Epithelial cell of proximal tubule (primary cell): ENCODE measurements around the gene CD96. TPM values are rescaled to one million over a fixed set of nuclear protein-coding genes. Genes with fewer than 3 reads are reported as not detected.

Experiments
- DNase-seq: peaks from one replicate; pipeline ENCODE4 v3.0.0-alpha.2; 2011; ENCODE audit warnings: low read depth
- H3K4me3 ChIP-seq: 2 replicates; pipeline ENCODE4 v1.5.1; 2011; ENCODE audit warnings: low read depth, mild to moderate bottlenecking, low read length
- total RNA-seq: library from RNA; depleted of rRNA; stranded (reverse); fragments of >200 nt; gene quantifications from 2 replicates; pipeline ENCODE4 v1.2.3, GENCODE V29; 2015
- TF ChIP-seq, protein P1 (sequence below): conservative IDR thresholded peaks from 2 replicates; pipeline ENCODE4 v1.5.1; 2012; ENCODE audit warnings: low read depth, mild to moderate bottlenecking, low read length

CD96 gene
- total RNA-seq, 1 donor from 2014 or later = not detected

DNA sequence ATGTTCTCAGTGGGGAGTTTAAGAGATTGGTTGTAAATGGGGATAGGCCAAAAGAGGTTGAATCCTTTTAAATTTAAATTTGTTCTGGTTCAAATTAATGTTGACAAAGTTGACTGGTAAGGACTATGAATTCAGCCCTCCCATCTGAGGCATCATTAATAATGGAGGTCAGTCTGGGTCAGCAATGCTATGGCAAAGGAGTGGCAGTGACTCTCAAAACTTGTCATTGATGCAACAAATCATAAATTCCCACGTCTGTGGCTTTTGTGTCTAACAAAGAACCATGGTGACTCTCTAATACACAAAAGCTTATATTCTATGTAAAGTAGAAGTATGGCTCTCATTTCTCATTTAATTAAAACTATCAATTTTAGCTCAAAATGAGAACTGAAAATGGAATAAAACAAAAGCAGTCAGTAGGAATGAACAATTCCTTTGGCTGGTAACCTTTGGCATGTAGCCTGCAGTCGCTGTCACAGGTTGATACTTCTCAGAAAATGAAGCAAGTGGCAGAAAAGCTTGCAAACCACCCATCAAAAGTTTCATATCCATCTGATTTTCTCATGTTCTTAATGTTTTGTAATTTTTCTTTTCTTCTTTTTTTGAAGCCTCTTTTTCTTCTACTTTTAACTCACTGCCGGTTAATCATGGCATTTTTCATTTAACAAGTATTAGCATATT, 65.4 kb downstream of the CD96 start:
- TF ChIP-seq, protein P1, sequence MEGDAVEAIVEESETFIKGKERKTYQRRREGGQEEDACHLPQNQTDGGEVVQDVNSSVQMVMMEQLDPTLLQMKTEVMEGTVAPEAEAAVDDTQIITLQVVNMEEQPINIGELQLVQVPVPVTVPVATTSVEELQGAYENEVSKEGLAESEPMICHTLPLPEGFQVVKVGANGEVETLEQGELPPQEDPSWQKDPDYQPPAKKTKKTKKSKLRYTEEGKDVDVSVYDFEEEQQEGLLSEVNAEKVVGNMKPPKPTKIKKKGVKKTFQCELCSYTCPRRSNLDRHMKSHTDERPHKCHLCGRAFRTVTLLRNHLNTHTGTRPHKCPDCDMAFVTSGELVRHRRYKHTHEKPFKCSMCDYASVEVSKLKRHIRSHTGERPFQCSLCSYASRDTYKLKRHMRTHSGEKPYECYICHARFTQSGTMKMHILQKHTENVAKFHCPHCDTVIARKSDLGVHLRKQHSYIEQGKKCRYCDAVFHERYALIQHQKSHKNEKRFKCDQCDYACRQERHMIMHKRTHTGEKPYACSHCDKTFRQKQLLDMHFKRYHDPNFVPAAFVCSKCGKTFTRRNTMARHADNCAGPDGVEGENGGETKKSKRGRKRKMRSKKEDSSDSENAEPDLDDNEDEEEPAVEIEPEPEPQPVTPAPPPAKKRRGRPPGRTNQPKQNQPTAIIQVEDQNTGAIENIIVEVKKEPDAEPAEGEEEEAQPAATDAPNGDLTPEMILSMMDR = no peak
- no peak for DNase-seq
- H3K4me3 ChIP-seq = no peak overlapping the region

DNA sequence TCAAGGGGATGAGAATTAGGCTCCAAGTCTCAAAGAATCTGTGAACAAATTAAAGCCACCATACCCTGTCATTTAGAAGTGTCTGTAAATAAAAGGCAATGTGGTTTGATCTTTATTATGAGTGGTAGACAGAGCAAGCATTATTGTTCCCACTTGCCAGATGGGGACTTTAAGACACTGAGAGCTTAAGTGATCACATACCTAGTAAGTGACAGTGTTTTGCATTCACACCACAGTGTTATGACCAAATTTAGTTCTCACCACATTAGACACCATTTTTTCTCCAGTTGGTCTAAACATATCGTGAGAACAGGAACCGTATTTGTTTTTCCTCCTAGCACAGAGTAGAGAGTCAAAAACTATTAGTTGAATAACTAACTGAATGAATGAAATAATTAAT, 66.4 kb downstream of the CD96 start:
- H3K4me3 ChIP-seq = no peak overlapping the region
- DNase-seq = no peak
- TF ChIP-seq, protein P1 = no peak

DNA sequence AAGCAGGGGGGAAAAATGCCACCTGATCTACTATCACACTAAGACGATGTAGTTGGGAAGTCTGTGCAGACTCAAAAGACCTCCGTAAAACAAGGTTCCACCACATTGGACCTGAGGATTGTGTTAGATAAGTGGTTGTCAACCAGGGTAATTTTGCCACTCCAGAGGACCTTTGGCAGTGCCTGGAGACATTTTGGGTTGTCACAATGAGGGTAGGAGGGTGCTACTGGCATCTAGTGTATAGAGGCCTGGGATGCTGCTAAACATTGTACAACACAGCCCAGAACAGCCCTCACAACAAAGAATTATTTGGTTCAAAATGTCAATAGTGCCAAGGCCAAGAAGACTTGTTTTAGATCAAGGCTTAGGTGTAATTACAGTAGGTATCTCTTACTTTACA, 67.7 kb downstream of the CD96 start:
- DNase-seq = no peak
- TF ChIP-seq, protein P1 = no peak
- H3K4me3 ChIP-seq = no peak overlapping the region

DNA sequence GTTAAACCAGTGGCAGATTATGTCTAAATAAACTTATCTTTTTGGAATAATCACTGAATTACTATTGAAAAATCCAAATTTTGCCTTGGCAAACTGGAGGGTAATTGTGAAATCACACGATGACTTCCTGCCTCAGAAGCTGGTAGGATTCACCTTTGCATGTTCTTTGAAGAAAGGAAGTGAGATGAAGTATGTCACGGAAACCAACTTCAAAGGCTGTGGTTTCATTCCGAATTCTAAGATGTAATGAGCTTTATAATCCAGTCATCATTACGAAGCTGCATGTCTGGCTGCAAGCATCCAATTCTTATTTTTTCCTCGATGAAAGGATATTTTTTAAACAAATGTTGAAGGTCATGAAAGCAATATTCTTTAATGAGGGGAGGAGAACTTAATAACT, 68.2 kb downstream of the CD96 start:
- H3K4me3 ChIP-seq = no peak overlapping the region
- TF ChIP-seq, protein P1 = no peak
- no peak for DNase-seq

DNA sequence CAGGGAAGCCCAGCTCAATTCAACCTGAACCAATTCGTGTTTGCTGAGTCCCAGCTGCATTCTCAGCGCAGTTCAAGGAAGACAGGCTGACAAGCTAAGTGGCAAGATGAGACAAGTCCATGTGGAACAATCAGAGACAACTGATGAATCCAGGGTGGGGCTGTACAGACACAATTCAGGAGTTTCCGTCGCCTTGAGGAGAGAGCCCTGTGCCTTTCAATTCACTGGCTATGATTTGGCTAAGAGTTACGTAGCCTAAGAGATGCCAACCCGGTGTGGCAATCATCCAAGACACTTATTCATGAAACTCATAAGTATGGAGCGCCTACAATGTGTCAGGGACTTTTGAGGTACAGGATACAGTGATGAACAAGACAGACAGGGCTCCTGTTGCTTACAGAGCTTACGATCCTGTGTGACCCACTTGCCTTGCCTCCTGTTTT, 68.6 kb downstream of the CD96 start:
- TF ChIP-seq, protein P1 = no peak
- DNase-seq = no peak
- no peak overlapping the region for H3K4me3 ChIP-seq

DNA sequence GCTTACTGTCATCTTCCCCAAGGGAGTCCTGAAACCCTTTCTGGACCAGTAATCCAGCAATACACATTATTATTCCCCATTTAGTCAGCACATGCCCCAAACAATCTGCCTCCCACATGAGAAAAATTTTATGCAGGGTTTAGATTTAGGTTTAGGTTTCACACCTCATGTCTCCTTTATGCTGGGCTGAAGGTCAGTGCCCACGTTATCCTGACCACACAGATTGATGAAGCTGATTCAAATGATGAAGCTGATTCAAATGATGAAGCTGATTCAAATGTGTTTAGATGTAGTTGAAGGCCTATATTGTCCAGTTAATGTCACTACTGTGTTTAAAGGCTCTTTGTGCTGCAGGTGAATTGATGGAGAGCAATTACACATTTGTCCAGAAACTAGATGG, 71.3 kb downstream of the CD96 start:
- DNase-seq = no peak
- TF ChIP-seq, protein P1 = no peak
- H3K4me3 ChIP-seq = no peak overlapping the region

DNA sequence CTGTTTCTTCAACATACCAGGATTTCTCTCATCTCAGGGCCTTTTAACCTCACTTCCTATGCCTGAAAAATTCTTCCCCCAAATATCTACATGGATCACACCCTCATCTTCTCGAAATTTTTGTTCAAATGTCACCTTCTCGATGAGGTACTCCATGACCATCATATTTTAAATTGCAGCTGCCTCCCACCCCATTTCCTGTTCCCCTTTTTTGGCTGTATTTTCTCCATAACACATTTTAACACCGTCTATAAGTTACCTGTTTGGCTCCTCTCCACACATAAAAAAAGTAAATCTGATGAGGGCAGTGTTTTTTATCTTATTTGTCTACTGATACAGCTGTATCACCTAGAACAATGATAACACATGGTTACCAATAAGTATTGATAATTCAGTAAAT, 73.9 kb downstream of the CD96 start:
- no peak for DNase-seq
- TF ChIP-seq, protein P1 = no peak
- no peak overlapping the region for H3K4me3 ChIP-seq
